Measurements from ENCODE around the gene STAT5B.

GRCh38 chr17:42212382-42212781 lies 63.8 kb downstream of the STAT5B start:
- TF ChIP-seq POLR2AphosphoS5 (IDR thresholded peaks at IDR 0.05) (no peak), CTCF (IDR thresholded peaks at IDR 0.05) (no peak), POLR2A (IDR thresholded peaks at IDR 0.05) (no peak)
